Sigmoid colon (tissue), 3 donors: ENCODE results near the gene UGT1A6.

Experiments
- CTCF ChIP-seq, 4 experiments: fragments of 450-650 bp in 3 of 4; fragments of 200-600 bp in 1 of 4; IDR thresholded peaks; one replicate each; pipeline ENCODE4 v1.5.1; 2016 to 2019; ENCODE audit warnings: antibody characterized with exemption in 4 of 4, mild to moderate bottlenecking in 3 of 4, moderate library complexity in 2 of 4
- POLR2A ChIP-seq, 2 donors: fragments of 450-650 bp; IDR thresholded peaks; one replicate each; pipeline ENCODE4 v1.6.1; 2016; ENCODE audit warnings: antibody characterized with exemption in 2 of 2, mild to moderate bottlenecking in 2 of 2, moderate library complexity in 2 of 2

GRCh38 chr2:233769260-233769659 is 76.6 kb downstream of the UGT1A6 start:
- TF ChIP-seq CTCF (IDR thresholded peaks at IDR 0.05) (no peak), POLR2A (IDR thresholded peaks at IDR 0.05) (no peak)
